ENCODE data around the gene ZNF611.
"Not testable (repeated sequence)": the region's sequence is repeated elsewhere in the genome, so short reads cannot be mapped to it uniquely, and the experiment has no call there.

ZNF611 gene

DNA sequence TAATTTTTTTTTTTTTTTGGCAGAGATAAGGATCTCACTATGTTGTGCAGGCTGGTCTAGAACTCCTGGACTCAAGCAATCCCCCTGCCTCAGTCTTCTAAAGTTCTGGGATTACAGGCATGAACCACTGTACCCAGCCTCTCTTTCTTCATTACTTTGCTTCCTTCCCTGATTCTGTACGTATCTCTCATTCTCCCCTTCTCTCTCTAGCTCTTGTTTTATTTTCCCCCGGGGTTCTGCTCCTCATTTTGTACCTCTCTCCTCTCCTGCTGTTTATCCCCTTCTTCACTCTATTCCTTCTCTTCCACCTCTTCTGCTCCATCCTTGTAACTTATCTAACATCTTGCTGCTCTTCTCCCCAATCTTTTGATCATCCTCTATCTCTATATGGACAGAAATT is 46.5 kb downstream of the ZNF611 start:
- ChIA-PET CTCF (interaction anchor here (0.6 kb wide), 2 partner anchors 10 to 1132 kb away, joined by 3 to 8 read pairs; no protein-coding TSS in a partner anchor), POLR2A (ENCODE audit: low non-redundant PET) (no interaction called here)
- TF ChIP-seq, protein P1, sequence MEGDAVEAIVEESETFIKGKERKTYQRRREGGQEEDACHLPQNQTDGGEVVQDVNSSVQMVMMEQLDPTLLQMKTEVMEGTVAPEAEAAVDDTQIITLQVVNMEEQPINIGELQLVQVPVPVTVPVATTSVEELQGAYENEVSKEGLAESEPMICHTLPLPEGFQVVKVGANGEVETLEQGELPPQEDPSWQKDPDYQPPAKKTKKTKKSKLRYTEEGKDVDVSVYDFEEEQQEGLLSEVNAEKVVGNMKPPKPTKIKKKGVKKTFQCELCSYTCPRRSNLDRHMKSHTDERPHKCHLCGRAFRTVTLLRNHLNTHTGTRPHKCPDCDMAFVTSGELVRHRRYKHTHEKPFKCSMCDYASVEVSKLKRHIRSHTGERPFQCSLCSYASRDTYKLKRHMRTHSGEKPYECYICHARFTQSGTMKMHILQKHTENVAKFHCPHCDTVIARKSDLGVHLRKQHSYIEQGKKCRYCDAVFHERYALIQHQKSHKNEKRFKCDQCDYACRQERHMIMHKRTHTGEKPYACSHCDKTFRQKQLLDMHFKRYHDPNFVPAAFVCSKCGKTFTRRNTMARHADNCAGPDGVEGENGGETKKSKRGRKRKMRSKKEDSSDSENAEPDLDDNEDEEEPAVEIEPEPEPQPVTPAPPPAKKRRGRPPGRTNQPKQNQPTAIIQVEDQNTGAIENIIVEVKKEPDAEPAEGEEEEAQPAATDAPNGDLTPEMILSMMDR (conservative IDR thresholded peaks at IDR 0.05; ENCODE audit: low read depth) = no peak
- H3K27ac ChIP-seq = no peak overlapping the region
- no peak for DNase-seq (ENCODE audit: low spot score)

DNA sequence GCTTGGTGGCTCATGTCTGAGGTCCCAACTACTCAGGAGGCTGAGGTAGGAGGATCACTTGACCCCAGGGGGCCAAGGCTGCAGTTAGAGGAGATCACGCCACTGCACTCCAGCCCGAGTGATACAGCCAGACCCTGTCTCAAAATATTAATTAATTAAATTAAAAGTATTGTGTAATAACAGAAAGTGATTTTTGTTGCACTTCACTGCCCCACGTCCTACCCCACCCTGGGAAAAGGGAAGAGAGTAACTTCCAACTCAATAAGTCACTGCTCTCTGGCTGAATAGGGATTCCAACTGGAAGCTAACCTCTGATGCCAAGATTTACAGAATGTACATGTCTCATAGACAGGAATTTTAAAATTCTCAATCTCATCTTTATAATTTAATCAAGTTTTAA is 47.2 kb downstream of the ZNF611 start:
- TF ChIP-seq, protein P1 (conservative IDR thresholded peaks at IDR 0.05; ENCODE audit: low read depth) = no peak
- DNase-seq (ENCODE audit: low spot score) = no peak
- ChIA-PET POLR2A (ENCODE audit: low non-redundant PET) (no interaction called here), CTCF (interaction anchor here (0.6 kb wide), 2 partner anchors 10 to 47 kb away, joined by 5 to 8 read pairs; no protein-coding TSS in a partner anchor)
- no peak overlapping the region for H3K27ac ChIP-seq

DNA sequence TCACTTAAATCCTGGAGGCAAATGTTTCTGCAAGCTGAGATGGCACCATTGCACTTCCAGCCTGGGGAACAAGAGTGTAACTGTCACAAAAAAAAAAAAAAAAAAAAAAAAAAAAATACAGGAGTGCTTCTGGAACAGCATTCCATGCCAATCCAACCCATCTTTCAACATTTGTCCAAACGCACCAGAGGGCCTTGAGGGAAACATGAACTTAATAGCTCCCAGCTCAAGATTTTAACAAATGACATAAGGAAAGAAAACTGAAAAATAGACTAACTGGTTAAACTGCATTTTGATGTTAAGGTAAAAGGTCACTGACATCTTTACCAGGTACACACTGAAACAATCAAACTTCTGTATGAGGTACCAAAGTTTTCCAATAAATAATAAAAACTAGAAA is 49.0 kb downstream of the ZNF611 start:
- CTCF ChIA-PET = no interaction called here
- POLR2A ChIA-PET (ENCODE audit: low non-redundant PET) = no interaction called here
- H3K27ac ChIP-seq = no peak overlapping the region

DNA sequence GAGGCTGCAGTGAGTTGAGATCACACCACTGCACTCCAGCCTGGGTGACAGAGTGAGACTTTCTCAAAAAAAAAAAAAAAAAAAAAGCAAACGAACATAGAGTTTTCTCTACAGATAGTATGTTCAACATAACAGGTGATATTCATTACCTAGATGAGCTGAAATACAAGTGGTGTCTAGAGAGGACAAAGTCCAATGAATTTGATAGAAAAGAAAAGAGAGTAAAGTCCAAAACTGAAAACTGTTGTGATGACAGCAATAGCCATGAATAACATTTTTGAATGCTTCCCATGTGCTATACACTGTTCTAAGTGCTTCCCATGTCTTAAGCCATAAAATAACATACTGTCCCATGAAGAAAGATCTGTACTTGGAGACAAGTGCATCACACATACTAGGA is 53.6 kb downstream of the ZNF611 start:
- CTCF ChIA-PET = interaction anchor here (0.6 kb wide), 1 partner anchor 1110 kb away, joined by 5 read pairs; no protein-coding TSS in a partner anchor
- H3K27ac ChIP-seq; POLR2A ChIA-PET (ENCODE audit: low non-redundant PET); DNase-seq (ENCODE audit: low spot score): not testable (repeated sequence)

More for the DNA sequence above, 49.0 kb downstream of the ZNF611 start:
- no peak for DNase-seq (ENCODE audit: low spot score)
- TF ChIP-seq, protein P1 (conservative IDR thresholded peaks at IDR 0.05; ENCODE audit: low read depth) = no peak

DNA sequence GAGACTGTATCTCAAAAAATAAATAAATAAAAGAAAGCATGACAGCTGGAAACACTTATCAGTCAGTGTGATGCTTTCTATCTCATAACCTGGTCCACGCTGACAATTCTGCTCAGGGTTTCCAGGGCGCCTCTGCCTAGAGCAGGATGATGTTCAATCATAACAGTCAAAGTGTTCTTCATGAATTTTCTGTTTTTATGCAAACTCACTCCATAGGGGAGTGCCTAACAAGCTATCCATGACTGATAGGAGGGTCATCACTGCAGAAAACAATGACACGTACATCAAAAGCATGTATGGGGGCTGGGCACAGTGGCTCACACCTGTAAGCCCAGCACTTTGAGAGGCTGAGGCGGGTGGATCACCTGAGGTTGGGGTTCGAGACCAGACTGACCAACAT is 55.2 kb downstream of the ZNF611 start:
- TF ChIP-seq, protein P1 (conservative IDR thresholded peaks at IDR 0.05; ENCODE audit: low read depth) = no peak
- ChIA-PET POLR2A (ENCODE audit: low non-redundant PET) (no interaction called here), CTCF (interaction anchor here (0.7 kb wide), 1 partner anchor 1468 kb away, joined by 3 read pairs; no protein-coding TSS in a partner anchor)
- DNase-seq (ENCODE audit: low spot score) = no peak
- no peak overlapping the region for H3K27ac ChIP-seq

DNA sequence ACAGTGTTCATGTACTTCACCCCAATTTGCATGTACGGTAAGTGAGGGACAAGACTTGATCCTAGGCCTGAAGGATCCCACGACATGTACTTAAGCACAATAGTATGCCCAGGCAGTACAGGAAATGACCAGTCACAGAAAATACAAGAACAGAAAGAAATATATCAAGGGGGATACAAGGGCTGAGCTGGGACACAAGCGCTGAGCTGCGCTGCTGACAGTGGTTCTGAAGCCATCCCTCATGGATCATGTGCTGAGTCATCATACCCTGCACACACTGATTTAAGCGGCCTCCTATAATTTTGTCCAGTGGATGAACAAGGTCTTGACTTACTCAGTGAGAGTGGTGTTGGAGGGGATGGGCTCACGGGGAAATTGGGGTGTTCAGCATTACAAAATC is 59.6 kb downstream of the ZNF611 start:
- H3K27ac ChIP-seq; POLR2A ChIA-PET (ENCODE audit: low non-redundant PET); DNase-seq (ENCODE audit: low spot score); CTCF ChIA-PET: not testable (repeated sequence)

DNA sequence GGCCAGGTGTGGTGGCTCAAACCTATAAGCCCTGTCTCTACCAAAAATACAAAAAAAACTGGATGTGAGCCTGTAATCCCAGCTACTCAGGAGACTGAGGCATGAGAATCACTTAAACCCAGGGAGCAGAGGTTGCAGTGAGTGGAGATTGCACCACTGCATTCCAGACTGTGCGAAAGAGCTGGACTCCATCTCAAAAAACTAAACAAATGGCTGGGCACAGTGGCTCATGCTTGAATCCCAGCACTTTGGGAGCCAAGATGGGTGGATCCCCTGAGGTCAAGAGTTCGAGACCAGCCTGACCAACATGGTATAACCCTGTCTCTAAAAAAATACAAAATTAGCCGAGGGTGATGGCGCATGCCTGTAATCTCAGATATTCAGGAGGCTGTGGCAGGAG is 61.8 kb downstream of the ZNF611 start:
- H3K27ac ChIP-seq = no peak overlapping the region
- ChIA-PET CTCF (no interaction called here), POLR2A (ENCODE audit: low non-redundant PET) (no interaction called here)
- TF ChIP-seq, protein P1 (conservative IDR thresholded peaks at IDR 0.05; ENCODE audit: low read depth) = no peak
- DNase-seq (ENCODE audit: low spot score) = no peak

DNA sequence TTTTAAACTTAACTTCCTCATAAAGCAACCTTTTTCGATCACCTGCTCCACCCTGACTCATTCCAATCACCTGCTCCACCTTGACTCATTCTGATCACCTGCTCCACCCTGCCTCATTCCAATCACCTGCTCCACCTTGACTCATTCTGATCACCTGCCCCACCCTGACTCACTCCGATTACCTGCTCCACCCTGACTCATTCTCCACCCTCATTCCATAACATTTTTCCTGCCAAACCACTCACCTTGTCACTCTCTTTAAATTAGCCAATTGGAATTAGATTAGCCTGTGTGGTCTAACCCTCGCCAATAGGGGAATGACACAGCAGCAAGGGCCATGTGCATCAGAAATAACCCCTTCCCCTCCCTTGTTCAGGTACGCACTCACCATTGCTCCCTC is 64.8 kb downstream of the ZNF611 start:
- TF ChIP-seq, protein P1 (conservative IDR thresholded peaks at IDR 0.05; ENCODE audit: low read depth) = no peak

More for the DNA sequence above, 64.8 kb downstream of the ZNF611 start:
- DNase-seq (ENCODE audit: low spot score) = peak; percentile 34
- no peak overlapping the region for H3K27ac ChIP-seq
- POLR2A ChIA-PET (ENCODE audit: low non-redundant PET) = no interaction called here
- CTCF ChIA-PET = no interaction called here
